Mesenteric fat pad (tissue), 1 donor: ENCODE data around the gene GRID1. TPM values are rescaled to one million over a fixed set of nuclear protein-coding genes. Genes with fewer than 3 reads are reported as not detected.
"Not testable (repeated sequence)": the region's sequence is repeated elsewhere in the genome, so short reads cannot be mapped to it uniquely, and the experiment has no call there.

Source experiments
- DNase-seq: peaks from one replicate; pipeline ENCODE4 v3.0.0-alpha.2; 2020; ENCODE audit warnings: low spot score
- total RNA-seq: library from RNA; stranded (reverse); fragmentation: NEBNext Ultra II Directional; extraction: Animal tissue kit (Norgen Biotek cat#: 25700); gene quantifications from one replicate; pipeline ENCODE4 v1.2.1, GENCODE V29; 2021
- donor health status: DM: yes; HTN: yes; CAD: no.

Gene GRID1
- total RNA-seq, 1 donor from 2014 or later, result 2.1 TPM

GRCh38 chr10:86056672-86057071, 309.9 kb downstream of the GRID1 start:
- peak; percentile 55 for DNase-seq

DNA sequence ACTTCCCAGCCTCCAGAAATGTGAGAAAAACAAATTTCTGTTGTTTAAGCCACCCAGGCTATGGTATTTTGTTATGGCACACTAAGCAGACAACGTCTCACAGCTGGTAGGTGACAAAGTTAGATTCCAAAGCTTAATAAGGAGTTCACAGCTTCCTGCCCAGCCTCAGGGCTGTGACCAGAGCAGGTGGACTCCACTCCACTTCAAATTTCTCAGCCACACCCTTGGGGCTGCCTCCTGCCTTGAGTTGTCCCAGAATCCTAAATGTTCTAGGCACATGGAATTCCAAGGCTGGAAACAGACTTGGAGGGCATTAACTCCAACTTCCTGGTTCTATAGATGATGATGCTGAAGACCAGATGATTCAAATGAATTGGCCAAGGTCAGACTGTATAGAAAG, 310.7 kb downstream of the GRID1 start:
- peak; percentile 51 for DNase-seq

GRCh38 chr10:86053675-86054074, 312.9 kb downstream of the GRID1 start:
- no peak for DNase-seq

DNA sequence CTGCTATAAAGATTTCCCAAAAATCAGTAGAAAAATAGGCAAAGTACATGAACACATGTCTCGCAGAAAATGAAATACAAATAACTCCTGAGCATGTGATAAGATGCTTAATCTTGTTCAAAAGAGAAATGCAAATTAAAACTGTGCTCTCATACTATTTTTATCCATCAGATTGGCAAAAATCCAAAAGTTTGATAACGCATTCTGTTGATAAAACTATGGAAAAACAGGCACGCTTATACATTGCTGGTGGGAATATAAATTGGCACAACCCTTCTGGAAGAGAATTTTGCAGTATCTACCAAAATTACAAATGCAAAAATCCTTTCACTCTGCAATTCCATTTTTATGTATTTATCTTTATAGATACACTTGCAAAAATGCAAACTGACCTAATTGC, 315.0 kb downstream of the GRID1 start:
- no peak for DNase-seq

GRCh38 chr10:86049442-86049841, 317.2 kb downstream of the GRID1 start:
- DNase-seq, result peak; percentile 35

DNA sequence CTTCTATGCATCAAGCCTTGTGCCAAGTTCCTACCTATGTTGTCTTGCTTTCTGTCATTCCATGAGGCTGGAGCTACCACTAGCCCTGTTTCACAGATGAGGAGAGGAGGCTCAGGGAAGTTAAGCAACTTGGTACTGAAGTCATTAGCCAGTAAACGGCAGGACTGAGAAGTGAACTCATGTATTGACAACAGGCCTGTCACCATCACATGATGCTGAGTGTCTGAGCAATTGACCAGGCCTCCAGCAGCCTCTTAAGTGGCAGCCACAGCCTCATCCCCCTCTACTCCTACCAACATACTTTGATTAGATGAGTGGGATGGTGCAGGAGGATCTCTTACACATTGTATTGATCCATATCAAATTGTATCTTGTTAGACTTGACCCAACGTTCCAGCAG, 317.6 kb downstream of the GRID1 start:
- DNase-seq, result no peak

DNA sequence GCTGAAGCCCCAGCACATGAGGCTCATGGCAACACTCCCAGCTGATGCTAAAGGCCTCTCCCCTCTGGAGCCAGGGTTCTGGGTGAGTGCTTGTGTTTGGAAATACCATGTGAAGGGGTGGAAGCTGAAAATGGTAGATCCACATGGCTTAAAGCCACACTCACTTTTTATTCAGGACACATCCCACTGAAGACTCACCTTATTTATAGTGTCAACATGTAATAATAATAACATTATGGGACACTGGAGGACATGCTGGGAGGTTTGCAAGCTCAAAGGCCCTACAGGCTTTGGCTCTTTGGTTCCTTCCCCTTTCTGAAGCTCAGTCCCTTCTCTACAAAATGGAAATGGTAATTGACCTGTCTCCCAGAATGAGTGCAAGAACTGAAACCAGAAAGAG, 318.0 kb downstream of the GRID1 start:
- DNase-seq, result no peak

DNA sequence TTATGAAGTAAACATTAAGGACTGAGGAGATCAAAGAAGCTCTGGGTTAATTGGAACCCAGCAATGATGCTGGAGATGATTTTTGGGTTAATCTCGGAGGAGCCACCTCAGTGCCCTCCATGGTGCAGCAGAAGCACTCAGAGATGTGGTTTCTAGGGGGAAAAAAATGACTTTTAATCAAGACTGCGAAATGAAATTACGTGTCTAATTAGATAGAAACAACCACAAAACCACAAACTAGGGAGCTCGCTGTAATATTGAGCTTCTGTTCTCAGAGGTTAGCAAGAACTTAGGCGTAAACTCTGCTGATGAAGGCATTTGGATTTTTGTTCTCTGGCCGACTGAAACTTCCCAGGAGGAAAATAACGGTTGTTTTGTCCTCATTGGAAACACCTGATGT, 319.0 kb downstream of the GRID1 start:
- peak; percentile 12 for DNase-seq

GRCh38 chr10:86046845-86047460, 319.6 kb downstream of the GRID1 start:
- DNase-seq, result peak; percentile 20

DNA sequence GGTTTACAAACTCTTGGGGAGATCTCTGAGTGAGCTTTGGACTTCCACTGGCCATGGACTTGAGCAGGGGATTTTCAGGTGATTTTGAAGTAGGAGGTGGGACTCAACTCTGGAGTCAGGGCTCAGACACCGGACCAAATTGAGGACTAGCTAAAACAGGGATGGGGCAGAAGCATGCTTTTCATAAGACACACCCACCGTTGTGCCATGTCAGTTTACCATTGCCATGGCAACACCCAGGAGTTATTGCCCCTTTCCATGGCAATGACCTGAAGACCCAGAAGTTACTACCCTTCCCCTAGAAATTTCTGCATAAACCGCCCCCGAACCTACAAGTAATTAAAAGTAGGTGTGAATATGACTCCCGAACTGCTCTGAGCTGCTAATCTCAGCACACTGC, 320.7 kb downstream of the GRID1 start:
- no peak for DNase-seq

DNA sequence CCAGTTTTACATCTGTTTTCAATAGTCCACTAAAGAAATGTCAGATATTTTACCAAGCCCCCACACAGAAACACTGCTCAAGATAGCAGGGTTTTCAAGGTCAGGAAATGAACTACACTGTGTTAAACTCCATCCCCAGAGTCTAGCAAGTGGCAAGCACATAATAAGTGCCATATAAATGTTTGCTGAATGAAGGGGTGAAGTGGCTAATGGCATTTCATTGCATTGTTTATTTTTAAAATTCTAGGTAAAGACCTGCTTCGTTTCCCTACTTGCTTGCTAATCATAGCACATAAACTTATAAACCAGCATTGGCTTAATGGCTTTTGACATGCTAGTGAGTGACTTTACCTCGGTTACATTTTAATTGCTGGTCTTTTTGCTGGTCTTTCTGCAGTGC, 322.6 kb downstream of the GRID1 start:
- no peak for DNase-seq

DNA sequence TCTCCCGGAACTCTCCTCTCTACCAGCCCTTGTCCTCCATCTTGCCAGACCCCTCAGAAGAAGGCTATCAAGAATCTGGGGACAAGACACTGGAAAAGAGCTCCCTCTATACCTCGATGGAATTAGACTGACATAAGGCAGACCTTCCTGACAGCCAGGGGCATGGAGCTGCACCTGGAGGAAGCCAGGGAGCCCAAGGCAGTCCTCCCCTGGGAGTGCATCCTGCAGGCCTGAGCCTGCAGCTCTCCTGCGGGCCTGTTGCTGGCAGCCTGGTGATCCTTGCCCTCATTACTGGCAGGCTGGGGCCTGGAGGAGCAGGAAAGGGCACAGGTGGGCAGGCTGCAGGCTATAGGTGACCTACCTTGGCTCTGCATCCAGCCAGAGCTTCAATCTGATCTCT, 323.4 kb downstream of the GRID1 start:
- peak; percentile 73 for DNase-seq

- peak; percentile 73 for DNase-seq
Observed at GRCh38 chr10:86042161-86042560, 324.4 kb downstream of the GRID1 start.

GRCh38 chr10:86041116-86041515, 325.5 kb downstream of the GRID1 start:
- no peak for DNase-seq

GRCh38 chr10:86038371-86038770, 328.2 kb downstream of the GRID1 start:
- peak; percentile 28 for DNase-seq

DNA sequence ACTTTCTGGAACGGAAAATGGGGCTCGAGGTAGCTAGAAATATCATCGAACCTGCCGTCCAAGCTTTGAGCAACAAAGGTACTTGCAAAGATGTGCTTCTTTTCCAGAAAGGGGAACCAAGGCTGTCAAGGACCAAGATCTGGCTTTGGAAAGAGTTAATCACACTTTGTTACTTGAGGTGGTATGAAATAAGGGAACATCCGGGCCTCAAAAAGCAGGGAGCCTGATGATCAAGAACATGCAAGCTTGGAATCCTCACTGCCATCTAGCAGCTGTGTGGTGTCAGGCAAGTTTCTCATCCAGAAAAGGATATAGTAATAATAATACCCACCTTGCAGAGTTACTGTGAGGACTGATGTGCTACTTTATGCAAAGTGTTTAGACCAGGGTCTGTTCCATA, 329.5 kb downstream of the GRID1 start:
- DNase-seq, result no peak

DNA sequence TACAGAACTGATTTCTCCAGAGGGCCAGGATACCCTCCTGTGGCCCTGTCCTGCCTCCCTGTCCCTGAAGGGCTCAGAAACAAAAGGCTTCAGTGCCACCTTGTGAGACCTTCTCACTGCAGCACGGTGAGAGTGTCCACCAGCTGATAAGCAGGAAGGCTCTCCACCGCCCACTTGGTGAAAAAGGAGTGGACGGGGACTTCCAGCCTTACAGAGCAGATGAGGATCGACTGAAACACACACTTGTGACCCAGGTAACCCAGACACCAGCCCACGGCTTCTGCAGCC, 330.1 kb downstream of the GRID1 start:
- peak; percentile 67 for DNase-seq

DNA sequence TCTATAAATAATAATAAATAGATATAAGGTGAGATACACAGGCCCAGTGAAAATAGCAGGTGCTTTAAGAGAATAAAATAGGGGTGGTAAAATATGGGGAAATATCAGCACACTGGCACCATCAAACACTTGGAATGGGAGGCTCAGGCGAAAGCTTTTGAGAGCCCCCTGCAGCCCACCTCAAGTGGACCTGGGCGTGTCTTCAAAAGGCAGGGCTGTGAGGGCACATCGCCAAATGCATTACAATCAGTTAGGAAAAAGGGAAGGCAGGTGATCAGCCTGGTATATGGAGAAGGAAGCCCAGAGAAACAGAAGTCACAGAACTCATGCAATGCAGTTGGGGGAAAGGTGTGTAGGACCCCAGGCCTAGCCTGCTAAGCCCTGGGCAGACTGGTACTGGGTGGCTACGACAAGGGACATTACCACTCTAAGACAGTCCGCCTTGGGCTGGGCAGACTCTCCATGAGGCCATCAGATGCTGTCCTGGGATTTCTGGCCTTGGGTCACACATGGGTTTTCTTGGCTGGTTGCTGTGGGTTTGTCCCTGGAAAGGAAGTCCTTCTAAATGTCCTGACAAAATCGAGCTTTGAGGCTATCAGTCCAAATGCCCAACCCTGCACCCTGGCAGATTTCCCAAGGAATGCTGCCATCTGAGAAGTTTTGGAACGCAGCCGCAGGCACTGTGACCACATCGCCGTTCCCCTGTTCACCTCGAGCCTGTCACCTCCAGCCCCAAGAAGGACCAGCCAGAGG, 330.6 kb downstream of the GRID1 start:
- DNase-seq, result peak; percentile 57

DNA sequence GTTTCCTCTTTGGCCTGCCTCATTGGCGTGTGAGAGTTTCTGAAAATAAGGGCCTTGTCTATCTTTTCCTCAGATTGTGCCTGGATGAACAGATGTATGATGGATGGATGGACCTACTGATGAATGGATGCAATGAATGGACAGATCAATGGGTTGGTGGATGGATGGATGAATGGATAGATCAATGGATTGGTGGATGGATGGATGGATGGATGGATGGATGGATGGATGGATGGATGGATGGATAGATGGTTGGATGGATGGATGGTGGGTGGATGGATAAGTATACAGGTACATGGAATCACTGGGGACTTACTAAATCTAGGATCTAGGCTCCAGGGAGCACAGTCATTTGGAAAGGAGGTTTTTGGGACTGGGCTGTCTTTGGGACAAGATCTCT, 331.9 kb downstream of the GRID1 start:
- DNase-seq, result no peak

DNA sequence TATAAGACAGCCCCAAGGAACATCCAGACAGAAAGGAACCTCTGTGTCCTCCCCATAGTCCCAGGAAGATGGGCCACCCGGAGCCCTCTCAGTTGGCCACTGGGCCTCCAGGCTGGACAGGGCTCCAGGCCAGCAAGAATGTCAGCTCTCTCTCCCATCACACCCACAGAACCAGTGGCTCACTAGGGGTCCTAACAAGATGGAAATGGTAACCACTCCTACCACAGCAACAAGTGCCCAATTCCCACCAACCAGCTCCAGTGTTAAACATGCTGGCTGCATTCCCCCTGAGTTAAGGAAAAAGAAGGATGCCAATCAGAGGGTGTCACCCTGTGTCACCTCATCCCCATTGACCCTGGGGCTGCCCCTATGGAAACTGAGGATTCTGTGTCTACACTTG, 333.0 kb downstream of the GRID1 start:
- DNase-seq, result peak; percentile 28

- not testable (repeated sequence) for DNase-seq
Observed at GRCh38 chr10:86032087-86032486, 334.5 kb downstream of the GRID1 start.

GRCh38 chr10:86030312-86030711, 336.3 kb downstream of the GRID1 start:
- DNase-seq, result no peak

GRCh38 chr10:86027346-86027745, 339.2 kb downstream of the GRID1 start:
- DNase-seq, result no peak
